Calu3 (cell line): ENCODE measurements around the gene ASB6. TPM values are rescaled to one million over a fixed set of nuclear protein-coding genes. Genes with fewer than 3 reads are reported as not detected.

Source experiments
- BruUV-seq: library from RNA; stranded (reverse); fragments of 400-500 nt; replicated peaks from 2 replicates; lab custom pipeline; 2021; lab: Mats Ljungman, UMichigan
- CTCF ChIA-PET: fragments of 300-600 bp; sonication (Branson Sonifier 250); formaldehyde crosslinking; loops from one replicate; lab custom pipeline; 2022; ENCODE audit warnings: antibody characterized with exemption; lab: Charles Lee
- DNase-seq: peaks from one replicate; pipeline ENCODE4 v3.0.0; 2022
- H3K27ac Mint-ChIP-seq: one replicate; pipeline ENCODE4 v1.8.0; 2022; ENCODE audit warnings: mixed read lengths; ENCODE audit not compliant: unreplicated experiment
- H3K27me3 Mint-ChIP-seq: one replicate; pipeline ENCODE4 v1.8.0; 2022; ENCODE audit warnings: mixed read lengths; ENCODE audit not compliant: unreplicated experiment
- H3K36me3 Mint-ChIP-seq: one replicate; pipeline ENCODE4 v1.8.0; 2022; ENCODE audit warnings: mild to moderate bottlenecking, moderate library complexity, mixed read lengths; ENCODE audit not compliant: insufficient read depth, unreplicated experiment
- H3K4me1 Mint-ChIP-seq: one replicate; pipeline ENCODE4 v1.8.0; 2022; ENCODE audit warnings: mild to moderate bottlenecking, low read depth, mixed read lengths; ENCODE audit not compliant: unreplicated experiment
- H3K4me3 Mint-ChIP-seq: one replicate; pipeline ENCODE4 v1.8.0; 2022; ENCODE audit warnings: mild to moderate bottlenecking, low read depth, moderate library complexity, mixed read lengths; ENCODE audit not compliant: unreplicated experiment
- H3K9me3 Mint-ChIP-seq: one replicate; pipeline ENCODE4 v1.8.0; 2022; ENCODE audit warnings: low read depth, mixed read lengths; ENCODE audit not compliant: unreplicated experiment
- CTCF ChIP-seq: fragments of 200-600 bp; IDR thresholded peaks from one replicate; pipeline ENCODE4 v1.8.0; 2022; ENCODE audit warnings: antibody characterized with exemption; ENCODE audit not compliant: unreplicated experiment
- intact Hi-C: fragments of 100-400 bp; cut with micrococcal nuclease; formaldehyde crosslinking; loops from one replicate; pipeline ENCODE4 v1.10.0; 2022; ENCODE audit not compliant: unreplicated experiment
- total RNA-seq: library from RNA; stranded (reverse); gene quantifications from 2 replicates; pipeline ENCODE4 v1.2.3, GENCODE V29; 2022

The ASB6 gene
- total RNA-seq, 1 experiment from 2014 or later, result 15.5 TPM

GRCh38 chr9:129640871-129641749 is 841 bp downstream of the ASB6 start:
- TSS peak; percentile 35 for BruUV-seq
- no peak overlapping the region for H3K27ac Mint-ChIP-seq
- no peaks in the 10 kb centered on the region for H3K27me3 Mint-ChIP-seq
- CTCF ChIA-PET, result interaction anchor here (0.6 kb wide), 1 partner anchor 434 kb away, joined by 7 read pairs; no protein-coding TSS in a partner anchor
- no peak for TF ChIP-seq CTCF
- peaks cover 47% of the 10 kb centered on the region for H3K36me3 Mint-ChIP-seq
- DNase-seq, result peak; percentile 3
- no peaks in the 10 kb centered on the region for H3K4me1 Mint-ChIP-seq
- H3K4me3 Mint-ChIP-seq, result peak overlapping the region; percentile 83
- no peaks in the 10 kb centered on the region for H3K9me3 Mint-ChIP-seq
- intact Hi-C loops, result loop anchor here (5.0 kb wide), 1 partner anchor 151 kb away; no protein-coding TSS in a partner anchor

- Mint-ChIP-seq H3K36me3 (peaks cover 56% of the 10 kb centered on the region), H3K9me3 (no peaks in the 10 kb centered on the region), H3K4me1 (no peaks in the 10 kb centered on the region), H3K27ac (peak overlapping the region; percentile 33), H3K4me3 (peak overlapping the region; percentile 83), H3K27me3 (no peaks in the 10 kb centered on the region)
- no peak for DNase-seq
- BruUV-seq, result no TSS peak
- no peak for TF ChIP-seq CTCF
- intact Hi-C loops, result loop anchor here (5.0 kb wide), 1 partner anchor 152 kb away; no protein-coding TSS in a partner anchor
- CTCF ChIA-PET, result interaction anchor here (0.6 to 1.0 kb wide), 2 partner anchors 15 to 435 kb away, joined by 3 to 7 read pairs; partner anchors contain the start of gene NTMT1
These were observed 1.7 kb downstream of the ASB6 start for GRCh38 chr9:129640086-129640870.

- Mint-ChIP-seq H3K4me1 (no peaks in the 10 kb centered on the region), H3K27ac (peak overlapping the region; percentile 33), H3K9me3 (no peaks in the 10 kb centered on the region), H3K36me3 (peaks cover 61% of the 10 kb centered on the region), H3K4me3 (peak overlapping the region; percentile 83), H3K27me3 (no peaks in the 10 kb centered on the region)
- intact Hi-C loops, result loop anchor here (5.0 kb wide), 1 partner anchor 153 kb away; no protein-coding TSS in a partner anchor
- no TSS peak for BruUV-seq
- TF ChIP-seq CTCF, result no peak
- CTCF ChIA-PET, result interaction anchor here (1.0 kb wide), 1 partner anchor 14 kb away, joined by 3 read pairs; the partner anchor contains the start of gene NTMT1
- no peak for DNase-seq
These were observed 2.2 kb downstream of the ASB6 start for GRCh38 chr9:129639756-129640085.

- DNase-seq, result no peak
- no peaks in the 10 kb centered on the region for H3K9me3 Mint-ChIP-seq
- CTCF ChIA-PET, result no interaction called here
- no TSS peak for BruUV-seq
- no peak overlapping the region for H3K27ac Mint-ChIP-seq
- H3K36me3 Mint-ChIP-seq, result peaks cover 61% of the 10 kb centered on the region
- no peak overlapping the region for H3K4me3 Mint-ChIP-seq
- H3K4me1 Mint-ChIP-seq, result no peaks in the 10 kb centered on the region
- intact Hi-C loops, result no loop called here
- no peaks in the 10 kb centered on the region for H3K27me3 Mint-ChIP-seq
- no peak for TF ChIP-seq CTCF
These were observed 2.8 kb downstream of the ASB6 start for GRCh38 chr9:129639034-129639630.
